Neural cell (in vitro differentiated cells): Measurements from ENCODE around the gene DNAJC13. TPM values are rescaled to one million over a fixed set of nuclear protein-coding genes. Genes with fewer than 3 reads are reported as not detected.

ENCODE experiments used
- H2AFZ ChIP-seq: fragments of 200-600, 300-800 bp; sonication (generic), shearing (Covaris generic); 2 replicates; pipeline ENCODE4 v1.6.0; 2014; ENCODE audit warnings: low read depth, mild to moderate bottlenecking, antibody characterized with exemption, low read length, moderate library complexity
- H3F3A ChIP-seq: fragments of 200-600 bp; shearing (Covaris generic); 2 replicates; pipeline ENCODE4 v1.6.1; 2016; ENCODE audit warnings: mild to moderate bottlenecking, moderate library complexity, mixed read lengths, antibody characterized with exemption, low read length; ENCODE audit not compliant: insufficient read depth, poor library complexity, severe bottlenecking
- H3K27ac ChIP-seq: fragments of 200-600, 300-800 bp; sonication (generic), shearing (Covaris generic); 2 replicates; pipeline ENCODE4 v1.5.1; 2014; ENCODE audit warnings: mild to moderate bottlenecking, low read length, moderate library complexity
- H3K27me3 ChIP-seq: fragments of 300-800, 200-600 bp; sonication (generic), shearing (Covaris generic); 2 replicates; pipeline ENCODE4 v1.6.0; 2014; ENCODE audit warnings: mild to moderate bottlenecking, low read depth, low read length, moderate library complexity; ENCODE audit not compliant: insufficient read depth
- H3K36me3 ChIP-seq: fragments of 300-800, 200-600 bp; sonication (generic), shearing (Covaris generic); 2 replicates; pipeline ENCODE4 v1.5.1; 2014; ENCODE audit warnings: mild to moderate bottlenecking, antibody characterized with exemption, low read length, moderate library complexity; ENCODE audit not compliant: insufficient read depth
- H3K4me2 ChIP-seq: fragments of 300-800, 200-600 bp; sonication (generic), shearing (Covaris generic); 2 replicates; pipeline ENCODE4 v1.6.0; 2014; ENCODE audit warnings: mild to moderate bottlenecking, low read length
- H3K4me3 ChIP-seq: fragments of 300-800, 200-600 bp; sonication (generic), shearing (Covaris generic); 2 replicates; pipeline ENCODE4 v1.5.1; 2014; ENCODE audit warnings: mild to moderate bottlenecking, low read length, moderate library complexity
- H3K79me2 ChIP-seq: fragments of 200-600 bp; shearing (Covaris generic); replicated peaks from 2 replicates; pipeline ENCODE4 v1.6.0; 2014; ENCODE audit warnings: mild to moderate bottlenecking, low read length, moderate library complexity; ENCODE audit not compliant: insufficient read depth
- H3K9ac ChIP-seq: fragments of 300-800, 200-600 bp; sonication (generic), shearing (Covaris generic); 2 replicates; pipeline ENCODE4 v1.6.1; 2016; ENCODE audit warnings: mild to moderate bottlenecking, low read length, mixed read lengths
- H3K9me2 ChIP-seq: fragments of 200-600 bp; shearing (Covaris generic); 2 replicates; pipeline ENCODE4 v1.6.1; 2016; ENCODE audit warnings: mild to moderate bottlenecking, low read length, mixed read lengths; ENCODE audit not compliant: insufficient read depth
- H3K9me3 ChIP-seq: fragments of 200-600, 300-800 bp; sonication (generic), shearing (Covaris generic); 2 replicates; pipeline ENCODE4 v1.6.1; 2016; ENCODE audit warnings: mild to moderate bottlenecking, mixed run types, low read length, moderate library complexity, mixed read lengths
- H4K20me1 ChIP-seq: fragments of 200-600 bp; shearing (Covaris generic); 2 replicates; pipeline ENCODE4 v1.6.1; 2016; ENCODE audit warnings: mild to moderate bottlenecking, mixed run types; ENCODE audit not compliant: insufficient read depth
- CTCF ChIP-seq: fragments of 450-650 bp; IDR thresholded peaks from 2 replicates; pipeline ENCODE4 v1.5.1; 2014; ENCODE audit warnings: antibody characterized with exemption, mild to moderate bottlenecking, moderate library complexity; ENCODE audit not compliant: poor library complexity, severe bottlenecking
- EP300 ChIP-seq: fragments of 450-650 bp; conservative IDR thresholded peaks from 2 replicates; pipeline ENCODE4 v1.6.1; 2014; ENCODE audit warnings: antibody characterized with exemption, mild to moderate bottlenecking, moderate library complexity; ENCODE audit not compliant: poor library complexity, severe bottlenecking
- EZH2 ChIP-seq: fragments of 200-600, 300-800 bp; shearing (Covaris generic), sonication (generic); IDR thresholded peaks from 2 replicates; pipeline ENCODE4 v1.6.1; 2014; ENCODE audit warnings: antibody characterized with exemption, low read length, borderline replicate concordance, mild to moderate bottlenecking; ENCODE audit not compliant: insufficient read depth, poor library complexity, severe bottlenecking
- MXI1 ChIP-seq: fragments of 450-650 bp; conservative IDR thresholded peaks from 2 replicates; pipeline ENCODE4 v1.6.1; 2014; ENCODE audit warnings: antibody characterized with exemption, mild to moderate bottlenecking; ENCODE audit not compliant: poor library complexity, severe bottlenecking
- POLR2AphosphoS5 ChIP-seq: IDR thresholded peaks from 2 replicates; pipeline ENCODE4 v1.6.1; 2012
- RAD21 ChIP-seq: fragments of 450-650 bp; conservative IDR thresholded peaks from 2 replicates; pipeline ENCODE4 v1.6.1; 2014; ENCODE audit warnings: antibody characterized with exemption, mild to moderate bottlenecking, moderate library complexity
- REST ChIP-seq: IDR thresholded peaks from 2 replicates; pipeline ENCODE4 v1.6.1; 2012; ENCODE audit warnings: borderline replicate concordance
- SMC3 ChIP-seq: fragments of 450-650 bp; conservative IDR thresholded peaks from 2 replicates; pipeline ENCODE4 v1.6.1; 2014; ENCODE audit warnings: antibody characterized with exemption, mild to moderate bottlenecking, moderate library complexity; ENCODE audit not compliant: poor library complexity
- TAF1 ChIP-seq: IDR thresholded peaks from 2 replicates; pipeline ENCODE4 v1.6.1; 2012; ENCODE audit warnings: low read depth
- polyA plus RNA-seq: library from polyadenylated mRNA; depleted of rRNA; stranded (reverse); fragments of >200 nt; gene quantifications from 2 replicates; pipeline ENCODE4 v1.2.3, GENCODE V29; 2014

The DNAJC13 gene
- polyA plus RNA-seq, 1 donor from 2014 or later, result 38.4 TPM

- H4K20me1 ChIP-seq, result no peaks in the 10 kb centered on the region
- H3K79me2 ChIP-seq, result no peaks in the 10 kb centered on the region
- no peak overlapping the region for H3K4me3 ChIP-seq
- H3K9me2 ChIP-seq, result no peaks in the 10 kb centered on the region
- H2AFZ ChIP-seq, result no peak overlapping the region
- H3K9me3 ChIP-seq, result no peaks in the 10 kb centered on the region
- H3K27ac ChIP-seq, result no peak overlapping the region
- H3K4me2 ChIP-seq, result no peak overlapping the region
- H3K27me3 ChIP-seq, result no peaks in the 10 kb centered on the region
- H3F3A ChIP-seq, result no peaks in the 10 kb centered on the region
- no peak for TF ChIP-seq REST
- no peak for TF ChIP-seq CTCF
- no peak for TF ChIP-seq TAF1
- no peak for TF ChIP-seq SMC3
- no peak for TF ChIP-seq EZH2
- TF ChIP-seq EP300, result no peak
- no peak for TF ChIP-seq POLR2AphosphoS5
- TF ChIP-seq MXI1, result no peak
- H3K9ac ChIP-seq, result no peak overlapping the region
- no peaks in the 10 kb centered on the region for H3K36me3 ChIP-seq
Measured at GRCh38 chr3:132553826-132554225, 136.5 kb downstream of the DNAJC13 start.

- Histone ChIP-seq H3K9me2 (no peaks in the 10 kb centered on the region), H3K9ac (no peak overlapping the region), H3K36me3 (no peaks in the 10 kb centered on the region), H3K4me3 (no peak overlapping the region), H3K4me2 (no peak overlapping the region), H4K20me1 (no peaks in the 10 kb centered on the region), H3K79me2 (no peaks in the 10 kb centered on the region), H3K27me3 (no peaks in the 10 kb centered on the region), H3K27ac (no peak overlapping the region), H2AFZ (no peak overlapping the region), H3K9me3 (no peaks in the 10 kb centered on the region), H3F3A (no peaks in the 10 kb centered on the region)
- TF ChIP-seq EZH2, result no peak
- TF ChIP-seq MXI1, result no peak
- no peak for TF ChIP-seq POLR2AphosphoS5
- no peak for TF ChIP-seq REST
- no peak for TF ChIP-seq EP300
- no peak for TF ChIP-seq SMC3
- no peak for TF ChIP-seq TAF1
- TF ChIP-seq RAD21, result no peak
- TF ChIP-seq CTCF, result no peak
Measured at GRCh38 chr3:132554437-132554836, 137.1 kb downstream of the DNAJC13 start.
